C4-2B (cell line): ENCODE measurements around the gene NUDT4.

Experiments used
- H3K27ac ChIP-seq: fragments of 450-650 bp; 2 replicates; pipeline ENCODE4 v1.5.1; 2017
- CTCF ChIP-seq: fragments of 450-650 bp; conservative IDR thresholded peaks from 2 replicates; pipeline ENCODE4 v1.5.1; 2017; ENCODE audit warnings: mild to moderate bottlenecking
- ZFX ChIP-seq: fragments of 450-650 bp; IDR thresholded peaks from 2 replicates; pipeline ENCODE4 v1.6.1; 2017

Gene NUDT4

GRCh38 chr12:93449277-93449676, 71.6 kb downstream of the NUDT4 start:
- TF ChIP-seq CTCF (no peak), ZFX (no peak)
- H3K27ac ChIP-seq, result no peak overlapping the region; the same call in 1 of the 2 replicates

DNA sequence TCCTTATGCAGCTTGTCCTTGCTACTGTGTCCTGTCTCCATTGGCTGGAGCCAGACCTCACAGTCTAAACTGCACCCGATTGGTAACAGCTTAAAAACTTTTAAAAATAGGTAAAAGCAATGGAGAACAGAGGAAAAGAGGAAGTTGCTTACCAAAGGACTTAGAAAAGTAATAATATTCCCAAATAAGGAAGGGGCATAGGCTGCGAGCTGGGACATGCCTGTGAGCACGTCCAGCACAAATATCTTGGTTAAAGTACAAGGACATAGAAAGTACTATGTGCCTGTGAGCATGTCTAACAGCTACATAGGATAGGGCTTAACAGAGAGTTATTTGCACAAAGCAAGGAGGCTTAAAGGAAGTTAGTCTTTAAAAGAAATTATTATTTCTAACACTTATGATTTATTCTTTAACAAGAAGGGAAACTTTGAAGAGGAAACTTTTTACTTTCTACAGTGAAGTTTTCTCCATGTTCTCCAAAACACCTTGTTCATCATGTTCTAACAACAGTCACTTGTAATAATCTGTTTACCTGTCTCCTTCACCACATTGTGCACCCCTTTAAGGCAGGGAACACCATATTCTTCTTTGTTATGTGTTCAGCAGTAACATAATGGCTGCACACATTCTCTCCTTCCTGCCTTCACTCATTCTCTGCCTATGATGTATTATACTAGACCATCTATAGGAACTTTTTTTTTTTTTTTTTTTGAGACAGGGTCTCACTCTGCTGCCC, 73.9 kb downstream of the NUDT4 start:
- TF ChIP-seq ZFX, result no peak
- no peak for TF ChIP-seq CTCF
- H3K27ac ChIP-seq, result no peak overlapping the region

DNA sequence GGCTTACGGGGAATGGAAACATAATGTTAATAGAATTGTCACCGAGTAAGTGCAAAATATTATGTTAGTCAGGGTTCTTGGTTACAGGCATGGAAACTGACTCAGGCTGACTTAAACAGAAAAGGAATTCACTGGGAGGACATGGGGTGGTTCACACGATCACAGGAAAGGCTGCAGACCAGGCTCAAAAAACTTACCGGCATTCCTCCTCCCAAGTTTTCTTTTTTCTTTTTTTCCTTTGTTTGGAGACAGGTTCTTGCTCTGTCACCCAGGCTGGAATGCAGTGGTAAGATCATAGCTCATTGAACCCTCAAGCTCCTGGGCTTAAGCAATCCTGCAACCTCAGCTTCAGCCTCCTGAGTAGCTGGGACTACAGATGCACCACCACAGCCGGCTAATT, 75.9 kb downstream of the NUDT4 start:
- H3K27ac ChIP-seq, result no peak overlapping the region
- no peak for TF ChIP-seq CTCF

DNA sequence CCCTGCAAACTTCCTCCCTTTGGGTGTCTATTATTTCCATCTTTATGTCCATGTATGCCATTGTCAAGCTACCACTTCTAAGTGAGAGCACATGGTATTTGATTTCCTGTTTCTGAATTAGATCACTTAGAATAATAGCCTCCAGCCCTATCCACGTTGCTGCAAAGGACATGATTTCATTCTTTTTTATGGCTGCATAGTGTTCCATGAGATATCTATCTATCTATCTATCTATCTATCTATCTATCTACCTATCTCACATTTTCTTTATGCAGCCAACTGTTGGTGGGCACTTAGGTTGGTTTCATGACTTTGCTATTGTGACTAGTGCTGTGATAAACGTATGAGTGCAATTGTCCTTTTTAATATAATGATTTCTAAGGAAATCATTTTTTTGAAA, 78.4 kb downstream of the NUDT4 start:
- TF ChIP-seq ZFX (no peak), CTCF (no peak)
- H3K27ac ChIP-seq, result no peak overlapping the region
